GM18858 (cell line): Measurements from ENCODE around the gene ADCYAP1R1.

ENCODE experiments used
- ATAC-seq: cut with Tn5 transposase; IDR thresholded peaks from one replicate; pipeline ENCODE4 v1.9.1; 2021; ENCODE audit not compliant: unreplicated experiment

ADCYAP1R1 gene

GRCh38 chr7:31066516-31067130, 14.5 kb downstream of the ADCYAP1R1 start:
- ATAC-seq = no peak

- ATAC-seq = no peak
These were observed 15.4 kb downstream of the ADCYAP1R1 start for GRCh38 chr7:31067491-31067890.

- ATAC-seq = no peak
These were observed 16.0 kb downstream of the ADCYAP1R1 start for GRCh38 chr7:31068006-31068675.

- ATAC-seq = no peak
These were observed 17.9 kb downstream of the ADCYAP1R1 start for GRCh38 chr7:31069860-31070555.

GRCh38 chr7:31070991-31071644, 19.0 kb downstream of the ADCYAP1R1 start:
- no peak for ATAC-seq

GRCh38 chr7:31071645-31072029, 19.5 kb downstream of the ADCYAP1R1 start:
- ATAC-seq = no peak

- ATAC-seq = no peak
These were observed 21.4 kb downstream of the ADCYAP1R1 start for GRCh38 chr7:31073326-31074119.

GRCh38 chr7:31074120-31074383, 21.9 kb downstream of the ADCYAP1R1 start:
- ATAC-seq = no peak

- no peak for ATAC-seq
These were observed 22.4 kb downstream of the ADCYAP1R1 start for GRCh38 chr7:31074403-31075085.

GRCh38 chr7:31075086-31075405, 22.9 kb downstream of the ADCYAP1R1 start:
- ATAC-seq = no peak

- ATAC-seq = no peak
These were observed 23.9 kb downstream of the ADCYAP1R1 start for GRCh38 chr7:31076051-31076450.

- ATAC-seq = no peak
These were observed 24.7 kb downstream of the ADCYAP1R1 start for GRCh38 chr7:31076641-31077310.

GRCh38 chr7:31077484-31078362, 25.6 kb downstream of the ADCYAP1R1 start:
- ATAC-seq = no peak

GRCh38 chr7:31078363-31078990, 26.4 kb downstream of the ADCYAP1R1 start:
- ATAC-seq = no peak

GRCh38 chr7:31079126-31079823, 27.2 kb downstream of the ADCYAP1R1 start:
- ATAC-seq = no peak

- ATAC-seq = no peak
These were observed 27.9 kb downstream of the ADCYAP1R1 start for GRCh38 chr7:31079824-31080511.

GRCh38 chr7:31080763-31081162, 28.7 kb downstream of the ADCYAP1R1 start:
- no peak for ATAC-seq

- no peak for ATAC-seq
These were observed 29.9 kb downstream of the ADCYAP1R1 start for GRCh38 chr7:31082017-31082416.
